SK-N-SH (cell line): Measurements from ENCODE around the gene MAPK14. TPM values are rescaled to one million over a fixed set of nuclear protein-coding genes. Genes with fewer than 3 reads are reported as not detected.

Experiments used
- CTCF ChIA-PET: fragments of 300-600, 350-600 bp; formaldehyde crosslinking; extraction: SDS; loops from one replicate; lab custom pipeline; 2021; lab: Yijun Ruan, JAX
- POLR2A ChIA-PET: fragments of 350-600 bp; sonication (Branson Sonifier 250); formaldehyde crosslinking; extraction: SDS; loops from one replicate; lab custom pipeline; 2020; ENCODE audit warnings: antibody characterized with exemption, inconsistent platforms; lab: Yijun Ruan, JAX
- DNase-seq: peaks from one replicate; pipeline ENCODE4 v3.0.0; 2012
- H2AFZ ChIP-seq: fragments of 200-600 bp; sonication (generic); 2 replicates; pipeline ENCODE4 v1.8.1; 2016; ENCODE audit warnings: antibody characterized with exemption, mild to moderate bottlenecking, low read depth
- H3F3A ChIP-seq: fragments of 200-600 bp; sonication (generic); replicated peaks from 2 replicates; pipeline ENCODE3; 2016; ENCODE audit warnings: antibody characterized with exemption, mild to moderate bottlenecking; ENCODE audit not compliant: insufficient read depth
- H3K27ac ChIP-seq, 2 experiments: fragments of 200-500 bp in 1 of 2; fragments of 200-600 bp in 1 of 2; sonication (Bioruptor generic) in 1 of 2; sonication (generic), shearing (Covaris generic) in 1 of 2; 2 replicates each; pipeline versions ENCODE4 v1.5.1 to v1.6.1; 2014 to 2016; ENCODE audit warnings: low read depth in 2 of 2, inconsistent platforms in 1 of 2, low read length in 1 of 2, mild to moderate bottlenecking in 1 of 2, mixed read lengths in 1 of 2
- H3K27me3 ChIP-seq: fragments of 200-600 bp; sonication (generic), shearing (Covaris generic); 2 replicates; pipeline ENCODE4 v1.6.1; 2016; ENCODE audit warnings: mixed run types; ENCODE audit not compliant: insufficient read depth
- H3K36me3 ChIP-seq, 2 experiments: fragments of 200-500 bp in 1 of 2; fragments of 200-600 bp in 1 of 2; sonication (Bioruptor generic) in 1 of 2; sonication (generic) in 1 of 2; replicated peaks in 1 of 2; 2 replicates each; pipeline versions ENCODE3 to v1.5.1; 2014 to 2016; ENCODE audit warnings: low read length in 1 of 2, mild to moderate bottlenecking in 1 of 2; ENCODE audit not compliant: insufficient read depth in 2 of 2, control insufficient read depth in 1 of 2
- H3K4me1 ChIP-seq, 2 experiments: fragments of 200-500 bp in 1 of 2; fragments of 200-600 bp in 1 of 2; sonication (Bioruptor generic) in 1 of 2; sonication (generic), shearing (Covaris generic) in 1 of 2; 2 replicates each; pipeline versions ENCODE4 v1.5.1 to v1.6.1; 2014 to 2016; ENCODE audit warnings: low read depth in 1 of 2, low read length in 1 of 2, mixed run types in 1 of 2; ENCODE audit not compliant: insufficient read depth in 2 of 2, control insufficient read depth in 1 of 2
- H3K4me2 ChIP-seq: fragments of 200-600 bp; sonication (generic), shearing (Covaris generic); 2 replicates; pipeline ENCODE4 v1.6.1; 2017; ENCODE audit warnings: mixed run types
- H3K4me3 ChIP-seq, 2 experiments: fragments of 200-500 bp in 1 of 2; fragments of 200-600 bp in 1 of 2; sonication (Bioruptor generic) in 1 of 2; sonication (generic), shearing (Covaris generic) in 1 of 2; 2 replicates each; pipeline versions ENCODE4 v1.5.1 to v1.8.1; 2014 to 2016; ENCODE audit warnings: low read depth in 2 of 2, inconsistent platforms in 1 of 2, low read length in 1 of 2, mild to moderate bottlenecking in 1 of 2, mixed read lengths in 1 of 2, moderate library complexity in 1 of 2
- H3K79me2 ChIP-seq: fragments of 200-600 bp; sonication (generic); 2 replicates; pipeline ENCODE4 v1.8.1; 2017; ENCODE audit warnings: mild to moderate bottlenecking; ENCODE audit not compliant: insufficient read depth
- H3K9ac ChIP-seq: fragments of 200-600 bp; sonication (generic); 2 replicates; pipeline ENCODE4 v1.6.1; 2017; ENCODE audit warnings: mixed run types
- H3K9me2 ChIP-seq: fragments of 200-600 bp; sonication (generic); 2 replicates; pipeline ENCODE4 v1.6.1; 2017; ENCODE audit warnings: mixed run types
- H3K9me3 ChIP-seq: fragments of 200-600 bp; sonication (generic); 2 replicates; pipeline ENCODE4 v1.6.1; 2017; ENCODE audit warnings: mixed run types, mild to moderate bottlenecking, moderate library complexity
- H4K20me1 ChIP-seq: fragments of 200-600 bp; sonication (generic); 2 replicates; pipeline ENCODE4 v1.6.1; 2017; ENCODE audit warnings: mild to moderate bottlenecking, mixed run types; ENCODE audit not compliant: insufficient read depth
- CHD2 ChIP-seq: fragments of 150-350 bp; IDR thresholded peaks from 2 replicates; pipeline ENCODE4 v1.6.1; 2018; ENCODE audit warnings: low read length; ENCODE audit not compliant: partially characterized antibody
- ELF1 ChIP-seq: IDR thresholded peaks from 2 replicates; pipeline ENCODE4 v1.4.0; 2012
- EZH2phosphoT487 ChIP-seq: fragments of 200-600 bp; sonication (generic); IDR thresholded peaks from 2 replicates; pipeline ENCODE4 v1.6.1; 2017; ENCODE audit warnings: low read depth, mixed run types, mild to moderate bottlenecking, antibody characterized with exemption, moderate library complexity, borderline replicate concordance
- FOXJ3 ChIP-seq: sonication (generic); formaldehyde crosslinking; IDR thresholded peaks from 2 replicates; pipeline ENCODE4 v1.5.1; 2020; ENCODE audit warnings: mild to moderate bottlenecking, missing genetic modification reagents
- FOXM1 ChIP-seq: IDR thresholded peaks from 2 replicates; pipeline ENCODE4 v1.4.0; 2012; ENCODE audit warnings: low read depth, mild to moderate bottlenecking
- GATA2 ChIP-seq: sonication (generic); formaldehyde crosslinking; IDR thresholded peaks from 2 replicates; pipeline ENCODE4 v1.5.0; 2020; ENCODE audit warnings: mild to moderate bottlenecking, missing genetic modification reagents
- JUND ChIP-seq: IDR thresholded peaks from 2 replicates; pipeline ENCODE4 v1.4.0; 2012
- MEF2A ChIP-seq: IDR thresholded peaks from 2 replicates; pipeline ENCODE4 v1.4.0; 2012; ENCODE audit warnings: low read depth, borderline replicate concordance
- NFIC ChIP-seq: IDR thresholded peaks from 2 replicates; pipeline ENCODE4 v1.4.0; 2012; ENCODE audit warnings: borderline replicate concordance
- NRF1 ChIP-seq: IDR thresholded peaks from 2 replicates; pipeline ENCODE4 v1.6.1; 2012; ENCODE audit warnings: low read depth, mild to moderate bottlenecking, low read length
- PBX3 ChIP-seq: IDR thresholded peaks from 2 replicates; pipeline ENCODE4; 2012
- RAD21 ChIP-seq: IDR thresholded peaks from 2 replicates; pipeline ENCODE4 v1.6.1; 2012; ENCODE audit warnings: mild to moderate bottlenecking, low read length
- RCOR1 ChIP-seq: fragments of 150-350 bp; IDR thresholded peaks from 2 replicates; pipeline ENCODE4 v1.6.1; 2017; ENCODE audit warnings: antibody characterized with exemption, low read length
- REST ChIP-seq: IDR thresholded peaks from 2 replicates; pipeline ENCODE4 v1.6.1; 2012; ENCODE audit warnings: mild to moderate bottlenecking, low read depth, low read length, moderate library complexity
- RFX5 ChIP-seq: IDR thresholded peaks from 2 replicates; pipeline ENCODE4 v1.6.1; 2012; ENCODE audit warnings: mild to moderate bottlenecking, improper control_type of control experiment, low read length
- SIN3A ChIP-seq: IDR thresholded peaks from 2 replicates; pipeline ENCODE4 v1.6.1; 2012; ENCODE audit warnings: low read depth, mild to moderate bottlenecking, low read length, moderate library complexity, borderline replicate concordance
- SMC3 ChIP-seq: IDR thresholded peaks from 2 replicates; pipeline ENCODE4 v1.6.1; 2012; ENCODE audit warnings: low read depth, low read length, improper control_type of control experiment
- TAF1 ChIP-seq: IDR thresholded peaks from 2 replicates; pipeline ENCODE4 v1.6.1; 2012; ENCODE audit warnings: low read depth, mild to moderate bottlenecking, low read length, moderate library complexity, borderline replicate concordance
- ZBTB33 ChIP-seq: IDR thresholded peaks from 2 replicates; pipeline ENCODE4 v1.4.0; 2012; ENCODE audit warnings: low read depth, borderline replicate concordance
- WGBS: methylation state at CpG from one replicate; pipeline ENCODE4 v1.1.6; 2017; ENCODE audit warnings: low lambda C conversion rate; 5-methylcytosine and 5-hydroxymethylcytosine counted together
- polyA plus RNA-seq, 3 experiments: library from polyadenylated mRNA; depleted of rRNA; stranded (reverse); fragments of >200 nt; gene quantifications; 2 replicates each; pipeline ENCODE4 v1.2.3, GENCODE V29; 2012

The MAPK14 gene
- polyA plus RNA-seq, 1 of the 3 experiments (the other 2 are of a cell fraction), result 19.8 TPM

- Histone ChIP-seq H3K4me1 (peaks cover 0 to 26% of the 10 kb centered on the region in 2 experiments; a peak in 2 of 4 replicates), H3K4me2 (no peak overlapping the region), H3K36me3 (peaks cover 47 to 55% of the 10 kb centered on the region in 2 experiments), H3K27me3 (no peaks in the 10 kb centered on the region), H4K20me1 (no peaks in the 10 kb centered on the region), H3K9me3 (no peaks in the 10 kb centered on the region), H3K4me3 (no peak overlapping the region), H3K9me2 (no peaks in the 10 kb centered on the region), H3K9ac (no peak overlapping the region), H3F3A (no peaks in the 10 kb centered on the region), H3K27ac (no peak overlapping the region), H2AFZ (no peak overlapping the region), H3K79me2 (no peaks in the 10 kb centered on the region)
- ChIA-PET CTCF (interaction anchor here (1.1 to 2.8 kb wide), 4 partner anchors 14 to 83 kb away, joined by 3 to 19 read pairs (median 5); partner anchors contain the start of gene MAPK14), POLR2A (no interaction called here)
- no peak for DNase-seq
- 88% methylated on average over 7 of the region's 7 CpGs for WGBS
- no peak for TF ChIP-seq FOXM1
- TF ChIP-seq MEF2A, result no peak
- TF ChIP-seq ZBTB33, result no peak
- no peak for TF ChIP-seq NFIC
- TF ChIP-seq REST, result no peak
- no peak for TF ChIP-seq ELF1
- no peak for TF ChIP-seq NRF1
- TF ChIP-seq RFX5, result no peak
- TF ChIP-seq SMC3, result no peak
These were observed 81.5 kb downstream of the MAPK14 start for GRCh38 chr6:36109092-36109491.

- Histone ChIP-seq H3K79me2 (no peaks in the 10 kb centered on the region), H3K36me3 (peaks cover 46 to 50% of the 10 kb centered on the region in 2 experiments), H3K27ac (peak overlapping the region in 1 of 2 experiments; percentile 86; a peak in 2 of 4 replicates), H3K9me2 (no peaks in the 10 kb centered on the region), H3K27me3 (no peaks in the 10 kb centered on the region), H3F3A (no peaks in the 10 kb centered on the region), H4K20me1 (no peaks in the 10 kb centered on the region), H3K4me3 (no peak overlapping the region), H2AFZ (no peak overlapping the region), H3K9ac (no peak overlapping the region), H3K4me2 (no peak overlapping the region), H3K9me3 (no peaks in the 10 kb centered on the region), H3K4me1 (peaks cover 0 to 26% of the 10 kb centered on the region in 2 experiments; a peak in 2 of 4 replicates)
- POLR2A ChIA-PET, result no interaction called here
- CTCF ChIA-PET, result interaction anchor here (1.1 to 2.5 kb wide), 5 partner anchors 14 to 84 kb away, joined by 3 to 16 read pairs (median 4); partner anchors contain the start of gene MAPK14
- no peak for DNase-seq
- 95% methylated on average over 3 of the region's 3 CpGs for WGBS
- TF ChIP-seq RFX5, result no peak
- no peak for TF ChIP-seq SMC3
- TF ChIP-seq PBX3, result no peak
- TF ChIP-seq FOXJ3 (CRISPR knock-in tag), result no peak
- no peak for TF ChIP-seq RAD21
- TF ChIP-seq TAF1, result no peak
- TF ChIP-seq CHD2, result no peak
- no peak for TF ChIP-seq EZH2phosphoT487
- TF ChIP-seq NRF1, result no peak
- TF ChIP-seq RCOR1, result no peak
- no peak for TF ChIP-seq SIN3A
- no peak for TF ChIP-seq JUND
- no peak for TF ChIP-seq ZBTB33
- no peak for TF ChIP-seq GATA2 (CRISPR knock-in tag)
These were observed 82.4 kb downstream of the MAPK14 start for GRCh38 chr6:36110050-36110449.
